ENCODE data around the gene RASSF5.

RASSF5 gene

GRCh38 chr1:206514813-206515387 is 7.6 kb downstream of the RASSF5 start:
- no peak for DNase-seq (ENCODE audit: low read depth)

GRCh38 chr1:206516728-206516990 is 9.3 kb downstream of the RASSF5 start:
- DNase-seq (ENCODE audit: low read depth) = no peak

GRCh38 chr1:206517784-206518183 is 10.5 kb downstream of the RASSF5 start:
- no peak for DNase-seq (ENCODE audit: low read depth)

- no peak for DNase-seq (ENCODE audit: low read depth)
Measured at GRCh38 chr1:206518206-206518605, 10.9 kb downstream of the RASSF5 start.

GRCh38 chr1:206518743-206519142 is 11.4 kb downstream of the RASSF5 start:
- DNase-seq (ENCODE audit: low read depth) = no peak

- DNase-seq (ENCODE audit: low read depth) = no peak
Measured at GRCh38 chr1:206521127-206521526, 13.8 kb downstream of the RASSF5 start.

GRCh38 chr1:206521694-206522402 is 14.5 kb downstream of the RASSF5 start:
- DNase-seq (ENCODE audit: low read depth) = no peak

- DNase-seq (ENCODE audit: low read depth) = no peak
Measured at GRCh38 chr1:206524739-206525364, 17.5 kb downstream of the RASSF5 start.

GRCh38 chr1:206526064-206526911 is 19.0 kb downstream of the RASSF5 start:
- no peak for DNase-seq (ENCODE audit: low read depth)

GRCh38 chr1:206529425-206529824 is 22.1 kb downstream of the RASSF5 start:
- no peak for DNase-seq (ENCODE audit: low read depth)

- DNase-seq (ENCODE audit: low read depth) = no peak
Measured at GRCh38 chr1:206532368-206532767, 25.0 kb downstream of the RASSF5 start.

GRCh38 chr1:206534552-206534951 is 27.2 kb downstream of the RASSF5 start:
- no peak for DNase-seq (ENCODE audit: low read depth)

GRCh38 chr1:206535853-206536188 is 28.5 kb downstream of the RASSF5 start:
- no peak for DNase-seq (ENCODE audit: low read depth)

- DNase-seq (ENCODE audit: low read depth) = no peak
Measured at GRCh38 chr1:206537141-206537540, 29.8 kb downstream of the RASSF5 start.

GRCh38 chr1:206538086-206538770 is 30.9 kb downstream of the RASSF5 start:
- no peak for DNase-seq (ENCODE audit: low read depth)

- DNase-seq (ENCODE audit: low read depth) = no peak
Measured at GRCh38 chr1:206538901-206539640, 31.7 kb downstream of the RASSF5 start.

- no peak for DNase-seq (ENCODE audit: low read depth)
Measured at GRCh38 chr1:206540044-206540780, 32.9 kb downstream of the RASSF5 start.

GRCh38 chr1:206541236-206541833 is 34.0 kb downstream of the RASSF5 start:
- no peak for DNase-seq (ENCODE audit: low read depth)

- DNase-seq (ENCODE audit: low read depth) = peak; percentile 57
Measured at GRCh38 chr1:206544562-206545257, 37.4 kb downstream of the RASSF5 start.

GRCh38 chr1:206545351-206545750 is 38.0 kb downstream of the RASSF5 start:
- no peak for DNase-seq (ENCODE audit: low read depth)

Data from CMK (cell line).